HG03175 (cell line): Measurements from ENCODE around the gene BEGAIN.

Source experiments
- ATAC-seq: cut with Tn5 transposase; IDR thresholded peaks from one replicate; pipeline ENCODE4 v1.9.1; 2021; ENCODE audit warnings: mild to moderate bottlenecking, moderate library complexity; ENCODE audit not compliant: unreplicated experiment

BEGAIN gene

DNA sequence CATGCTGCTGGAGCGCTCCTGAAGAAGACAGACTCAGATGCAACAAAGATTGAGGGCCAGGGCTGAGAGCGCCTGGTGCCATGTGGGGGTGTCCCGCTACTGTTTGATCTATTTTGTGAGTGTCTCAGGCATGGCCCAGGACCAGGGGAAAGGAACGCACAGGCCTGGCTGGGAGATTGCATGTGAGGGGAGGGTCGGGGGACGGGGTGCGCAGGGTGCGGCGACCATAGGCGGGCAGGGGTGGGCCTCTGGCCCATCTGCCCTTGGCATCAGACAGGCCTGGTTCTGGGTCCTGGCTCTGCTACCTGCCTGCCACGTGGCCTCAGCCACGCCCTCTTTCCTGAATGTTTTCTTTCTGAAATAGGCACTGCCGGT lies 47.5 kb downstream of the BEGAIN start:
- ATAC-seq: no peak

DNA sequence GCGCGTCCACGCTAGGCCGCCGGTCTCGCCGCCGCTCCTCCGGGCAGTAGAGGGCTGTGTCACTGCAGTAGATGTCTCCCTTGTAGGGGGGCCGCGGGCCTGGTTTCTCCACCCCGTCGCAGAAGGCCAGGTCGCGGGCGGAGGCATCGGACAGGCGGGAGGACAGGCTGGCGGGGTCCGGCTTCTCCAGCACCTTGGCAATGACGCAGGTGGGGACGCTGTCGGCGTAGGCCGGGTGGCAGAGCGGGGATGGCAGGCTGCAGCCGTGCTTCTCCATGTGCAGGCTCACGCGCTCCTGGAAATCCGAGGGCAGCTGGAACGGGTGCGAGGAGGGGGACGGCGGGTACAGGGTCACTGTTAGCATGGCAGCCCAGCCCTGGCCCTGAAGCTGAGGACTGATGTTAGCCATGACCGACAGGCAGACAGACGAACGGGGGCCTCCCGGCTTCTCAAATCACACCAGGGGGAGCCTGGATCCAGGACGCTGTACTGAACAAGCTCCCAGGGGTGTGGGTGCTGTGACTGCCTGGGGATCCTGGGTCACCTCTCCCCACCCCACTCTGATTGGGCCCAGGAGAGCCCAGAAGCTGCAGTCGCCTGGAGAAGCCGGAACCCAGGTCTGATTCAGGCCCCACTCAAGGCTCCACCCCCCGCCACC lies 48.1 kb downstream of the BEGAIN start:
- no peak for ATAC-seq

DNA sequence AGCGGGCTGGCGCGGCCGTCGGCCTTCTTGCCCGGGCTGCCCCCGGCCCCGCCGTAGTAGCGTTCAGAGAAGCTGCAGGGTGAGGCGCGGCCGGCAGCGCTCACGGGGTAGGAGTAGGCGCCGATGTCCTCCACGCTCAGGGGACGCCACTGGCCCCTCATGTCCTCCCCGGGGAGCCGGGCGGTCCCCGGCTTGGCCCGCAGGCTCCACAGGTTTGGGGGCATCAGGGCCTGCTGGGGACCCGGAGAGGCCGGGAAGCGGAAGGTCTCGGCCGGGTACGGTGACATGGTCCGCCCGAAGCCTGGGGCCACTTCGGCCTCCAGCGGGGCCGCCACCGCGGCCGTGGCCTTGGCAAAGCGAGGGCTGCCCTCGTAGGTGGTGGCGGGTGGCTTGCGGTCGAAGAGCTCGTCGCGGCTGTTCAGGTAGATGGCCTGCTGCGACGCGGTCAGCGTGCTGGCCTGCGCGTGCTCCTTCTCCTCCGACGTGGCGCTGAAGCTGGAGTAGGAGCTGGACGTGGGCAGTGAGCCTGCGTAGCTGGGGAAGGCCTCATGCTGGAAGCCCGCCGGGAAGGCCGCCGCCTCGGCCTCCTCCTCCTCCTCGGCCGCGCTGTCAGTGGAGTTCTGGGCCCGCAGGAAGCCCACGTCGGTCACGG lies 48.7 kb downstream of the BEGAIN start:
- no peak for ATAC-seq

- no peak for ATAC-seq
Observed at GRCh38 chr14:100537446-100538350, 49.5 kb downstream of the BEGAIN start.

- ATAC-seq: no peak
Observed at GRCh38 chr14:100536721-100537445, 50.3 kb downstream of the BEGAIN start.

DNA sequence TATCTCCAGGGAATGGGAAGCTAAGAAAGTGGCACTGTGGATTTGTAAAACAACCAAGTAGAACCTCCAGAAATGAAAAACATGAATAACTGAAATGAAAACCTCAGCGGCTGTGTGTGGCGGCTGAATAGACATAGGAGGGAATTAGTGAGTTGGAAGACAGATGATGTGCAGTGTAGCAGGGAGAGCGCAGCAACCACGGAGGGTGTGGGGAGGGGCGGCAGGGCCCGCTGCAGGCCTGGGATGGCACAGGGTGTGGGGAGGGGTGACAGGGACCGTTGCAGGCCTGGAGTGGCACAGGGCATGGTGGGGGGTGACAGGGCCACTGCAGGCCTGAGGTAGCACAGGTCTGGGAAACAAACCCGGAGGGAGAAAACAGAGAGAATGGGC lies 51.1 kb downstream of the BEGAIN start:
- ATAC-seq: no peak

- no peak for ATAC-seq
Observed at GRCh38 chr14:100535287-100536120, 51.7 kb downstream of the BEGAIN start.

GRCh38 chr14:100534528-100535286 lies 52.5 kb downstream of the BEGAIN start:
- ATAC-seq: no peak

DNA sequence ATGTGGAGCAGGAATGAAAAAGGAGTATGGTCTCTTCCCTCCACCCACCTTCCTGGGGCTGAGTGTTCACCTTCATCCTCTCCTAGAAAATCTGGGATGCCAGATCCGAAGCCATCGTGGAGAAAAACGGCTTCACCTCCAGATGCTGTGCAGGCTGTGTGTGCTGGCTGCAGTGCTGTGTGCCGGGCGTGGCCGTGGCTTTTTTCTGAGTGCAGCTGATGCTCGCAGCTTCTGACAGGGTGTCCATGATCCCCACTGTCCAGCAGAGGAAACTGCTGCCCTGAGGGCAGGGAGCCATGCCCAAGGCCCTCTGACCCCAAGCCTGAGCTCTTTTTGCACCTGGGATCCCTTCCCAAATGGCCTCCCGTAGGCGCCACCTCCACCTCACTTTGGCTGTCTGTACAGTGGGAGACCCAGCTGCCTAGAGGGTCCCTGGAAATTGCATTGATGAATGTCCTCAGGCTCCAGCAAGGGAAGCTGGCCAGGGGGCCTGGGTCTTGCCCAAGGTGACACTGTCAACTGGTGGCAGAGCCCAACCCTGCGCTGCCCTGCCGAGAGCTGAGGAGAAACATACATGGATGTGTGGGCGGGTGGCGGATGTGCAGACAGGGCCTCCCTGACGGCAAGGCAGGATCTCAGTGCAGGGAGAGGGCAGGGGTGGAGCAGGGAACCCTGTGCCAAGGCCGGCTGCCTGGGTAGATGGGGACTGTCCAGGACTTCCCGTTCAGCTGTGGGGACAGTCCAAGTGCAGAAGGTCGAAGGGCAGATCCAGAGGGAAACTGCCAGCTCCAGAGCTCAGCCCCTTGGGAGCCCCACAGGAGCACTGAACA lies 53.3 kb downstream of the BEGAIN start:
- no peak for ATAC-seq

- no peak for ATAC-seq
Observed at GRCh38 chr14:100532906-100533655, 54.1 kb downstream of the BEGAIN start.

- ATAC-seq: no peak
Observed at GRCh38 chr14:100532154-100532861, 54.9 kb downstream of the BEGAIN start.

- no peak for ATAC-seq
Observed at GRCh38 chr14:100531152-100532121, 55.8 kb downstream of the BEGAIN start.

DNA sequence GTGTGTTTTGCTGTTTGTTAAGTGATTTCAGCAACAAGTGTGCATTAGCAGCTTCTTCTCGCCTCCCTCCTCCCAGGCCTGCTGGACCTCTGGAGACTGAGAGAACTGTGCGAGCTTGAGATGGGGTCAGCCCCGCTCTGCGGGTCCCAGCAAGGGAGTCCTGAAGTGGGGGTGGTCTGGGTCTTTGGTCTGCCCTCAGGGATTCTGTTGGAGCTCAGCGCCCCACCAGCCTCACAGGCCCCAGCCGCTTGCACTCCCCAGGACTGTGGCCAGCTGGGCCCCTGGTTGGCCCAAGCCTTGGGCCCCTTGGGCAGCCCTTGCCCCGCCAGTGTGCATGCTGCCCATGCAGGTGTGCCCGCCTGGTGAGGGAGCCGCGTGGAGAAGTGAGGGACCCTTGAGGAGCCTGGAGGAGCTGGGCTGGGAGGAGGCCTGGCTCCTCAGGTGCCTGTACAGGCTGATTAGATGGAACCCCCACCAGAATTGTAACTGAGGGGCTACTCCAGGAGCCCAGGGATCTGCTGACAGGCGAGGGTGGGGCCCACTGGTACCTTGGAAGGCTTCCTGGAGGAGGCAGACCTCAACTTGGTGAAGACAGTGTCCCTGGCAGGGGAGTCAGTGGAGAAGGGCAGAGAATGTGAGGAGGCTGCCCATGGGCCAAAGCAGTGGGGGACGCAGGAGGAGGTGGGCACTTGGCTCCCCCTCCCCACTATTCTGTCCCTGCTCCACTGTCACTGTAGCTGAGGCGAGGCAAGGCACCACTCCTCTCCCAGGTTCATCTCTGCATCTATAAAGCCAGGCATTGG lies 56.7 kb downstream of the BEGAIN start:
- ATAC-seq: no peak

DNA sequence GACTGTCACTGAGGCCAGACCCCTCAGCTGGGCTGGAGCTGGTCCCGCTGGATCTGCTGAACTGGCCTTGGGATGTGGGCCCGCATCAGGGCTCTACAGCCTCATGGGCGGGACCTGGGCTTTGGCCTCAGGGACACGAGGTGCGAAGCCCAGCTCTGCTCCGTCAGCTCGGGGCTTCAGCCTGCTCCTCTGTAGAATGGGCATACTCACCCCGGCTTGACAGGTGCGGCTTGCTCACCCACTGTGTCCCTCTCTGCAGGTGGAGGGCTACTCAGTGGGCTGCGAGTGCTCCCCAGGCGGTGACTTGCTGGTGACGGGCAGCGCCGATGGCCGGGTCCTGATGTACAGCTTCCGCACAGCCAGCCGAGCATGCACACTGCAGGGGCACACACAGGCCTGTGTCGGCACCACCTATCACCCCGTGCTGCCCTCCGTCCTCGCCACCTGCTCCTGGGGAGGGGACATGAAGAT lies 57.6 kb downstream of the BEGAIN start:
- no peak for ATAC-seq

GRCh38 chr14:100528962-100529560 lies 58.2 kb downstream of the BEGAIN start:
- no peak for ATAC-seq
